Heart left ventricle (tissue), 16 donors: ENCODE data around the gene DAZAP1. TPM values are rescaled to one million over a fixed set of nuclear protein-coding genes. Genes with fewer than 3 reads are reported as not detected.

Source experiments
- ATAC-seq, 4 donors: fragments of 200-7000 bp; cut with Tn5 transposase; one replicate each; pipeline ENCODE4 v1.9.1; 2020 to 2022; ENCODE audit warnings: moderate library complexity in 4 of 4, mild to moderate bottlenecking in 3 of 4, moderate number of reproducible peaks in 1 of 4
- DNase-seq, 5 donors: peaks; one replicate each; pipeline ENCODE4 v3.0.0-alpha.2; 2020
- H3K27ac ChIP-seq, 12 donors: fragments of 200-600 bp; sonication (generic) in 4 of 12; one replicate each; pipeline versions ENCODE4 v1.5.0 to v1.8.0; 2016 to 2022; ENCODE audit warnings: mild to moderate bottlenecking in 2 of 12
- H3K27me3 ChIP-seq, 9 donors: fragments of 200-600 bp; sonication (generic) in 2 of 9; one replicate each; pipeline versions ENCODE4 v1.5.1 to v1.8.0; 2016 to 2022; ENCODE audit warnings: mild to moderate bottlenecking in 3 of 9
- H3K36me3 ChIP-seq, 9 donors: fragments of 200-600 bp; sonication (generic) in 2 of 9; one replicate each; pipeline versions ENCODE4 v1.5.0 to v1.8.0; 2018 to 2022; ENCODE audit warnings: mild to moderate bottlenecking in 2 of 9
- H3K4me1 ChIP-seq, 12 donors: fragments of 200-600 bp; sonication (generic) in 4 of 12; one replicate each; pipeline versions ENCODE4 v1.5.0 to v1.8.0; 2016 to 2022; ENCODE audit warnings: mild to moderate bottlenecking in 3 of 12
- H3K4me3 ChIP-seq, 12 donors: fragments of 200-600 bp; sonication (generic) in 4 of 12; one replicate each; pipeline versions ENCODE4 v1.5.0 to v1.8.0; 2017 to 2022; ENCODE audit warnings: mild to moderate bottlenecking in 9 of 12, moderate library complexity in 4 of 12
- H3K9me3 ChIP-seq, 12 donors: fragments of 200-600 bp; sonication (generic) in 4 of 12; one replicate each; pipeline versions ENCODE4 v1.5.0 to v1.8.0; 2016 to 2022; ENCODE audit warnings: mild to moderate bottlenecking in 1 of 12
- CTCF ChIP-seq, 12 donors: fragments of 200-600 bp; sonication (generic) in 4 of 12; IDR thresholded peaks; one replicate each; pipeline versions ENCODE4 v1.5.0 to v1.8.0; 2018 to 2022; ENCODE audit warnings: antibody characterized with exemption in 12 of 12, mild to moderate bottlenecking in 5 of 12
- POLR2A ChIP-seq, 2 donors: fragments of 450-650 bp; IDR thresholded peaks; one replicate each; pipeline ENCODE4 v1.6.1; 2017; ENCODE audit warnings: antibody characterized with exemption in 2 of 2, mild to moderate bottlenecking in 2 of 2, moderate library complexity in 2 of 2
- WGBS, 4 donors: extraction: QIAGEN DNeasy Blood & Tissue Kit in 2 of 4; methylation state at CpG; one replicate each; pipeline versions ENCODE4 v1.1.5 to v1.1.7; 2013 to 2018; 5-methylcytosine and 5-hydroxymethylcytosine counted together
- intact Hi-C, 10 donors: fragments of 100-400 bp; cut with DNase I; formaldehyde crosslinking; loops; one replicate each; pipeline versions ENCODE4 v1.11.1 to v1.14.2; 2022
- polyA plus RNA-seq, 2 donors: library from polyadenylated mRNA; stranded (reverse); fragments of 200-250 nt; gene quantifications; one replicate each; pipeline ENCODE4 v1.2.3, GENCODE V29; 2013
- total RNA-seq, 9 donors: library from RNA; depleted of rRNA in 2 of 9; stranded (reverse); fragments of >200 nt in 2 of 9; fragmentation: NEBNext Ultra II Directional in 3 of 9; extraction: Animal tissue kit (Norgen Biotek cat#: 25700) in 3 of 9; gene quantifications; one replicate each; pipeline versions ENCODE4 v1.1.0 to v1.2.4, GENCODE V29; 2016 to 2023
- donor health status: ischemic (EF 13 %, LVEDD 7.1; RV severe dilation, severe dysfunction).
- donor health status: healthy with polysubstance abuse.
- donor health status: DM: no; HTN: yes; CAD: no.
- donor health status: DM: no; HTN: no; CAD: no.
- donor health status: ischemic (EF 25% LVEDD 6.9; RV normal size, moderate dysfunction).
- donor health status: ischemic (EF 25% LVEDD 5.7; RV mildly dilated, moderate dysfunction).
- donor health status: healthy.
- donor health status: DM: yes; HTN: yes; CAD: no.
- donor health status: ischemic (EF 35%, LVEDD 5.7; RV mildly dilated, moderate dysfunction).
- donor health status: nonischemic (EF 11% LVEDD 7.7; RV severe dilation, severe dysfunction).
- donor health status: DM: yes; HTN: yes; CAD: no.
- donor health status: PGD.
- donor health status: ischemic (EF 29% LVEDD 5.4; RV normal size, mild dysfunction).
- donor health status: nonischemic (EF 23%, LVEDD 6.1; RV moderate dilation, normal function).

DAZAP1 gene
- total and polyA plus RNA-seq, 11 donors: 36.8 to 128 (median 78.5) TPM

- intact Hi-C loops: no loop called here
- H3K36me3 ChIP-seq: peaks cover 0 to 69% (median 63%) of the 10 kb centered on the region in 9 donors
- 93 to 98% (median 96%) methylated on average over 15 to 17 of the region's 17 CpGs for WGBS, 4 donors
These were observed 26.6 kb downstream of the DAZAP1 start for GRCh38 chr19:1434040-1434366.

GRCh38 chr19:1434577-1435060, 27.2 kb downstream of the DAZAP1 start:
- no peaks in the 10 kb centered on the region for H3K9me3 ChIP-seq
- H3K27ac ChIP-seq: no peak overlapping the region
- intact Hi-C loops: loop anchor here in 1 of 10 donors (5.0 kb wide), 1 partner anchor 157 kb away; the partner anchor contains the start of gene FAM174C
- H3K4me1 ChIP-seq: peaks cover 2 to 25% (median 13%) of the 10 kb centered on the region in 12 donors
- no peak for ATAC-seq
- no peak for TF ChIP-seq POLR2A (IDR thresholded peaks at IDR 0.05)
- 86 to 94% (median 87%) methylated on average over 23 to 39 of the region's 39 CpGs for WGBS, 4 donors
- H3K36me3 ChIP-seq: peaks cover 0 to 67% (median 60%) of the 10 kb centered on the region in 9 donors
- H3K27me3 ChIP-seq: no peaks in the 10 kb centered on the region
- H3K4me3 ChIP-seq: no peak overlapping the region
- DNase-seq: no peak

More at GRCh38 chr19:1434040-1434366, 26.6 kb downstream of the DAZAP1 start:
- no peaks in the 10 kb centered on the region for H3K27me3 ChIP-seq
- H3K4me3 ChIP-seq: no peak overlapping the region
- no peak for TF ChIP-seq CTCF (IDR thresholded peaks at IDR 0.05)
- no peak for DNase-seq
- H3K4me1 ChIP-seq: peaks cover 0 to 25% (median 8%) of the 10 kb centered on the region in 12 donors
- ATAC-seq: no peak
- no peak overlapping the region for H3K27ac ChIP-seq
- H3K9me3 ChIP-seq: no peaks in the 10 kb centered on the region

- H3K4me3 ChIP-seq: no peak overlapping the region
- peaks cover 2 to 26% (median 19%) of the 10 kb centered on the region in 12 donors for H3K4me1 ChIP-seq
- 88 to 92% (median 90%) methylated on average over 21 of the region's 21 CpGs for WGBS, 4 donors
- peaks cover 0 to 68% (median 60%) of the 10 kb centered on the region in 9 donors for H3K36me3 ChIP-seq
- H3K9me3 ChIP-seq: no peaks in the 10 kb centered on the region
- H3K27ac ChIP-seq: no peak overlapping the region
- no peak for DNase-seq
- ATAC-seq: no peak
- intact Hi-C loops: loop anchor here in 1 of 10 donors (5.0 kb wide), 1 partner anchor 158 kb away; the partner anchor contains the start of gene FAM174C
- no peaks in the 10 kb centered on the region for H3K27me3 ChIP-seq
- no peak for TF ChIP-seq POLR2A (IDR thresholded peaks at IDR 0.05)
- no peak for TF ChIP-seq CTCF (IDR thresholded peaks at IDR 0.05)
These were observed 28.1 kb downstream of the DAZAP1 start for GRCh38 chr19:1435378-1435989.

- Histone ChIP-seq H3K27ac (peak overlapping the region in 1 of 12 donors; percentile 94), H3K4me1 (peaks cover 2 to 30% (median 20%) of the 10 kb centered on the region in 12 donors), H3K9me3 (no peaks in the 10 kb centered on the region), H3K27me3 (no peaks in the 10 kb centered on the region), H3K36me3 (peaks cover 8 to 66% (median 62%) of the 10 kb centered on the region in 9 donors), H3K4me3 (peak overlapping the region in 7 of 12 donors; percentile 57 to 100 (median 92))
- intact Hi-C loops: loop anchor here in 1 of 10 donors (5.0 kb wide), 1 partner anchor 160 kb away; the partner anchor contains the start of gene FAM174C
- no peak for ATAC-seq
- TF ChIP-seq CTCF (IDR thresholded peaks at IDR 0.05) (no peak), POLR2A (IDR thresholded peaks at IDR 0.05) (no peak)
- WGBS, 4 donors: 60 to 68% (median 63%) methylated on average over 8 of the region's 8 CpGs
- DNase-seq: no peak
These were observed 30.2 kb downstream of the DAZAP1 start for GRCh38 chr19:1437609-1438008.
